MV-4-11 (cell line): ENCODE measurements around the gene HELZ.
"Not testable (repeated sequence)": the region's sequence is repeated elsewhere in the genome, so short reads cannot be mapped to it uniquely, and the experiment has no call there.

ENCODE experiments used
- DNase-seq: peaks from one replicate; lab custom pipeline; 2025; lab: John Stamatoyannopoulos, UW

Gene HELZ

GRCh38 chr17:67115401-67115800 is 129.6 kb downstream of the HELZ start:
- no peak for DNase-seq

- DNase-seq = no peak
Observed at GRCh38 chr17:67113486-67113885, 131.5 kb downstream of the HELZ start.

- DNase-seq = no peak
Observed at GRCh38 chr17:67111808-67112207, 133.2 kb downstream of the HELZ start.

GRCh38 chr17:67111327-67111726 is 133.7 kb downstream of the HELZ start:
- DNase-seq = no peak

- no peak for DNase-seq
Observed at GRCh38 chr17:67110619-67111018, 134.4 kb downstream of the HELZ start.

- no peak for DNase-seq
Observed at GRCh38 chr17:67109111-67109510, 135.9 kb downstream of the HELZ start.

- no peak for DNase-seq
Observed at GRCh38 chr17:67107811-67108775, 136.9 kb downstream of the HELZ start.

- no peak for DNase-seq
Observed at GRCh38 chr17:67107171-67107570, 137.8 kb downstream of the HELZ start.

GRCh38 chr17:67105213-67105612 is 139.8 kb downstream of the HELZ start:
- peak; percentile 89 for DNase-seq

GRCh38 chr17:67104641-67105040 is 140.4 kb downstream of the HELZ start:
- DNase-seq = peak; percentile 13

GRCh38 chr17:67098006-67098405 is 147.0 kb downstream of the HELZ start:
- no peak for DNase-seq

- DNase-seq = no peak
Observed at GRCh38 chr17:67096609-67097008, 148.4 kb downstream of the HELZ start.

- DNase-seq = no peak
Observed at GRCh38 chr17:67095803-67096202, 149.2 kb downstream of the HELZ start.

GRCh38 chr17:67095291-67095690 is 149.7 kb downstream of the HELZ start:
- DNase-seq = peak; percentile 74

- DNase-seq = no peak
Observed at GRCh38 chr17:67093348-67093747, 151.6 kb downstream of the HELZ start.

- DNase-seq = not testable (repeated sequence)
Observed at GRCh38 chr17:67092710-67093109, 152.3 kb downstream of the HELZ start.

GRCh38 chr17:67092291-67092690 is 152.7 kb downstream of the HELZ start:
- DNase-seq = no peak

- peak; percentile 6 for DNase-seq
Observed at GRCh38 chr17:67090341-67090740, 154.7 kb downstream of the HELZ start.

- no peak for DNase-seq
Observed at GRCh38 chr17:67088639-67089038, 156.4 kb downstream of the HELZ start.

- DNase-seq = no peak
Observed at GRCh38 chr17:67085406-67085805, 159.6 kb downstream of the HELZ start.

GRCh38 chr17:67082107-67082506 is 162.9 kb downstream of the HELZ start:
- DNase-seq = peak; percentile 38

- DNase-seq = no peak
Observed at GRCh38 chr17:67080804-67081203, 164.2 kb downstream of the HELZ start.

- DNase-seq = no peak
Observed at GRCh38 chr17:67079491-67079890, 165.5 kb downstream of the HELZ start.

- DNase-seq = no peak
Observed at GRCh38 chr17:67078292-67078691, 166.7 kb downstream of the HELZ start.
